Karpas-422 (cell line): ENCODE measurements around the gene KIF1B. TPM values are rescaled to one million over a fixed set of nuclear protein-coding genes. Genes with fewer than 3 reads are reported as not detected.

Source experiments
- DNase-seq: peaks from one replicate; pipeline ENCODE4 v3.0.0-alpha.2; 2015
- H2AFZ ChIP-seq: fragments of 200-600 bp; sonication (generic); 2 replicates; pipeline ENCODE4 v1.6.1; 2014; ENCODE audit warnings: antibody characterized with exemption, low read length, mixed read lengths
- H3K27ac ChIP-seq: fragments of 200-600 bp; sonication (generic); 2 replicates; pipeline ENCODE4 v1.5.1; 2014; ENCODE audit warnings: mild to moderate bottlenecking, low read length, moderate library complexity
- H3K27me3 ChIP-seq: fragments of 200-600 bp; sonication (generic); 2 replicates; pipeline ENCODE4 v1.6.1; 2014; ENCODE audit warnings: low read length, mixed read lengths
- H3K36me3 ChIP-seq: fragments of 200-600 bp; sonication (generic); 2 replicates; pipeline ENCODE4 v1.6.1; 2014; ENCODE audit warnings: low read length, mixed read lengths; ENCODE audit not compliant: insufficient read depth
- H3K4me1 ChIP-seq: fragments of 200-600 bp; sonication (generic); 2 replicates; pipeline ENCODE4 v1.6.1; 2014; ENCODE audit warnings: mild to moderate bottlenecking, low read length, mixed read lengths
- H3K4me2 ChIP-seq: fragments of 200-600 bp; sonication (generic); 2 replicates; pipeline ENCODE4 v1.6.1; 2014; ENCODE audit warnings: low read length, low read depth, mild to moderate bottlenecking; ENCODE audit not compliant: poor library complexity, severe bottlenecking
- H3K4me3 ChIP-seq: fragments of 200-600 bp; sonication (generic); 2 replicates; pipeline ENCODE4 v1.5.1; 2014; ENCODE audit warnings: mild to moderate bottlenecking, antibody characterized with exemption, low read length, mixed read lengths
- H3K79me2 ChIP-seq: fragments of 200-600 bp; sonication (generic); 2 replicates; pipeline ENCODE4 v1.6.1; 2014; ENCODE audit warnings: mild to moderate bottlenecking, low read length, mixed read lengths
- H3K9ac ChIP-seq: fragments of 200-600 bp; sonication (generic); 2 replicates; pipeline ENCODE4 v1.6.0; 2014; ENCODE audit warnings: low read length
- H3K9me2 ChIP-seq: fragments of 200-600 bp; sonication (generic), shearing (Covaris generic); replicated peaks from 2 replicates; pipeline ENCODE4 v1.6.0; 2014; ENCODE audit warnings: mild to moderate bottlenecking, low read length, moderate library complexity; ENCODE audit not compliant: insufficient read depth
- H3K9me3 ChIP-seq: fragments of 300-700, 200-600 bp; sonication (generic); 2 replicates; pipeline ENCODE4 v1.6.1; 2014; ENCODE audit warnings: low read length, mixed read lengths
- H4K20me1 ChIP-seq: fragments of 200-600 bp; sonication (generic); 2 replicates; pipeline ENCODE4 v1.6.1; 2014; ENCODE audit warnings: mild to moderate bottlenecking, antibody characterized with exemption, low read length, low read depth; ENCODE audit not compliant: insufficient read depth
- total RNA-seq: library from RNA; depleted of rRNA; stranded (reverse); fragments of >200 nt; shearing (Covaris generic); gene quantifications from 2 replicates; pipeline ENCODE4 v1.2.3, GENCODE V29; 2014; ENCODE audit warnings: low replicate concordance

KIF1B gene
- total RNA-seq, 1 experiment from 2014 or later: 3.7 TPM

DNA sequence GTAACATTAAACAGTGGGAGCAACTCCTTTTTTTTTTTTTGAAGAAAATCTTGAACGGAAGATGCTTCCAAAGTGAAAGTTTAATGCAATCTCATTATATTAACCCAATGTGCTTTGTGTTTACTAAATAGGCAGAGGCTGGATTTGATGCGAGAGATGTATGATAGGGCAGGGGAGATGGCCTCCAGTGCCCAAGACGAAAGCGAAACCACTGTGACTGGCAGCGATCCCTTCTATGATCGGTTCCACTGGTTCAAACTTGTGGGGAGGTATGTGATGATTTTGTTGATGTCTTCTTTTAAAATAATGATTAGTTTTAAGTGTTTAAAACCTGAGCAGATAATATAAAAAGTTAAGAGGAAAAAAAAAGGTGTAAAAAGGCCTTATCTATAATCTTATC, 114.3 kb downstream of the KIF1B start:
- Histone ChIP-seq H2AFZ (no peak overlapping the region), H3K27me3 (no peaks in the 10 kb centered on the region), H3K4me1 (peaks cover 4% of the 10 kb centered on the region; the same call in 1 of the 2 replicates), H3K79me2 (no peaks in the 10 kb centered on the region), H3K36me3 (no peaks in the 10 kb centered on the region), H3K4me2 (no peak overlapping the region), H4K20me1 (no peaks in the 10 kb centered on the region), H3K4me3 (no peak overlapping the region), H3K9me3 (no peaks in the 10 kb centered on the region), H3K9me2 (no peaks in the 10 kb centered on the region), H3K9ac (no peak overlapping the region), H3K27ac (no peak overlapping the region)
- DNase-seq: no peak

DNA sequence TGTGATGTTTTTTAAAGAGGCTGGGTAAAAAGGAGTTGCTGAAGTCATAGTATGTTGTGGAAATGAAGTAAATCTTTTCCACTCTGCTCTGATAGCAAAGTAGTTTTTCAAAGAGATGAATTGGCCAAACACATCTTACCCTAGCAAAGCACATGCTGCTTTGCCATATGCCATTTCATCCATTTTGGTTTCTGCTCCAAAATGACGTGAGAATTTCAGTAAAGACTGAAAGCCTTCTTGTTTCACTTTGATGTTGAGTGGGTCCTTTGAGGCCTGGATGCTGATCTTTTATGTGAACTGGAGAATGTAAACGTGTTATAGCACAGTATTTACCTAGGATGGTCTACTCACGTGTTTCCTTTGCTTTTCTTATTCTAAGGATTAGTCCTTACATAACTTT, 115.2 kb downstream of the KIF1B start:
- Histone ChIP-seq H3K4me3 (no peak overlapping the region), H3K9me3 (no peaks in the 10 kb centered on the region), H3K79me2 (no peaks in the 10 kb centered on the region), H2AFZ (no peak overlapping the region), H3K4me1 (no peaks in the 10 kb centered on the region), H3K27me3 (no peaks in the 10 kb centered on the region), H3K9ac (no peak overlapping the region), H3K4me2 (no peak overlapping the region), H4K20me1 (no peaks in the 10 kb centered on the region), H3K9me2 (no peaks in the 10 kb centered on the region), H3K36me3 (no peaks in the 10 kb centered on the region), H3K27ac (no peak overlapping the region)
- no peak for DNase-seq

DNA sequence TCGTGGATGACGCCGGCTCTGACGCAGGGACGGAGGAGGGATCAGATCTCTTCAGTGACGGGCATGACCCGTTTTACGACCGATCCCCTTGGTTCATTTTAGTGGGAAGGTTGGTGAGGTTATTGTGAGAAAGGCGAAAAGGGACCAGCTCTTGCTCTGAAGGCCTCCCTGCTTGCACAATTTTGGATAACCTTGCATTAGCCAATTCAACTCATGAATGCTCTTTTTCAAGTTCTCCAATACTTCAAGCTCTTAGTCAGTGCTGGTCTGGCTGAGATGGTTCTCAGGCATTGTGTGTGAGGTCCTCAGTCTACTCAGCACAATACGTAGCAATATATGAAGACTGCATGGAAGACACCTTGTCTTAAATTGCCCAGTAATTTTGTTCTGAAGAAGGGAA, 115.9 kb downstream of the KIF1B start:
- no peaks in the 10 kb centered on the region for H3K79me2 ChIP-seq
- no peak overlapping the region for H2AFZ ChIP-seq
- no peak overlapping the region for H3K27ac ChIP-seq
- H3K27me3 ChIP-seq: no peaks in the 10 kb centered on the region
- no peaks in the 10 kb centered on the region for H4K20me1 ChIP-seq
- no peaks in the 10 kb centered on the region for H3K9me3 ChIP-seq
- no peak overlapping the region for H3K4me3 ChIP-seq
- no peak overlapping the region for H3K4me2 ChIP-seq
- H3K36me3 ChIP-seq: no peaks in the 10 kb centered on the region
- H3K9ac ChIP-seq: no peak overlapping the region
- H3K4me1 ChIP-seq: no peaks in the 10 kb centered on the region
- DNase-seq: no peak
- H3K9me2 ChIP-seq: no peaks in the 10 kb centered on the region

DNA sequence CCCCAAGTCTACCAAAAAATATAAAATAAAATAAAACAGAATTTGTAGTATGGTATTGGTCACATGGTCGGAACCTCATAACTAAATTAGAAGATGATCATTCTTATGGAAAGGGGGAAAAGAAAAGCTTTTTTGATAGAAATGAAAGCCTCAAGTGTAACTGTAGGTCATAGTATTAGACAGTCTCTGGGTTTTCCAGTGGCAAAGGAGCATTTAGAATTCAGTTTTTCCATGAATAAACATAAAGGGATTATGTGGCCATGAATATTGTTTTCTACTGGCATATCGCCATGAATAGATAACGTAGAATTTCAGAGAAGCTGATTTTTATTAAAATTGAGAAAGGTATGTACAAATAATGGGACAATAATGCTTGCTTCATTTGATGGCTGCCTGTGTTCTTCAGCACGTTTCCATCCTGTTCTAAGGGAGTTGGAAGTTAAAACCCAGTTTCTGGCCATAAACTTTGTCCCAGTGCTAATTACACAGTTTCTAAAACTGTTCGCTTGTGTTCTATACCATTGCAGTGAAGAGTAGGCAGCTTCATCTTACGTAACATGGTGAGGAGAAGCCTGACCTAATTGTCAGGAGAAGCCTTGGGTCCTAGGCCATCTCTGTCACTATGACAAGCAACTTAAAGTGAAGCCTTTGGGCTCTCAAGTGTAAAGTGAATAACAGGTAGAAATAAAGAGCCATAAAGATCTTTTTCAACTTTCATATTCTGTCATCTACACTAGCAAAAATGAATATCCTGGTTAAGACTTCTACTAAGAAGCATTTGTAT, 118.0 kb downstream of the KIF1B start:
- H3K9me2 ChIP-seq: no peaks in the 10 kb centered on the region
- no peaks in the 10 kb centered on the region for H3K79me2 ChIP-seq
- no peaks in the 10 kb centered on the region for H3K36me3 ChIP-seq
- H3K9ac ChIP-seq: no peak overlapping the region
- no peak for DNase-seq
- H3K27ac ChIP-seq: no peak overlapping the region
- no peak overlapping the region for H3K4me2 ChIP-seq
- H3K27me3 ChIP-seq: no peaks in the 10 kb centered on the region
- H4K20me1 ChIP-seq: no peaks in the 10 kb centered on the region
- no peak overlapping the region for H3K4me3 ChIP-seq
- H2AFZ ChIP-seq: no peak overlapping the region
- H3K4me1 ChIP-seq: no peaks in the 10 kb centered on the region
- no peaks in the 10 kb centered on the region for H3K9me3 ChIP-seq

DNA sequence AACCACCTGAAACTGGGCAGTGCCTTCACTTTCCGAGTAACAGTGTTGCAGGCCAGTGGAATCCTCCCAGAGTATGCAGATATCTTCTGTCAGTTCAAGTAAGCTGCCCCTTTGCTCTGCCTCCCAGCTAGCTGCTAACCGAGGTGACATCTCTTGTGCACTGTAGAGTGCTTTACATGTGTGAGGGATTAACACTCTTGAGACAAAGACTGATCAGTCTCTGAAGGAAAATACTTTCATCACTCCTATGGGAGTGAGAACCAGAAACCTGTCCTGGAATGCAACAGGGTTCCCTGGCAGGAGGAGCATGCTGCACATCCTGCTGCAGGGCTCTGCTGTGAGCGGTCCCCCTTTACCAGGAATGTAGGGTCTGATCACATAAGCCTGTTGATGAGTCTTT, 127.1 kb downstream of the KIF1B start:
- Histone ChIP-seq H3K9ac (no peak overlapping the region), H3K4me3 (no peak overlapping the region), H3K9me3 (no peaks in the 10 kb centered on the region), H3K36me3 (no peaks in the 10 kb centered on the region), H3K79me2 (no peaks in the 10 kb centered on the region), H4K20me1 (no peaks in the 10 kb centered on the region), H3K27me3 (no peaks in the 10 kb centered on the region), H3K4me1 (no peaks in the 10 kb centered on the region), H2AFZ (no peak overlapping the region), H3K4me2 (no peak overlapping the region), H3K9me2 (no peaks in the 10 kb centered on the region), H3K27ac (no peak overlapping the region)
- no peak for DNase-seq

DNA sequence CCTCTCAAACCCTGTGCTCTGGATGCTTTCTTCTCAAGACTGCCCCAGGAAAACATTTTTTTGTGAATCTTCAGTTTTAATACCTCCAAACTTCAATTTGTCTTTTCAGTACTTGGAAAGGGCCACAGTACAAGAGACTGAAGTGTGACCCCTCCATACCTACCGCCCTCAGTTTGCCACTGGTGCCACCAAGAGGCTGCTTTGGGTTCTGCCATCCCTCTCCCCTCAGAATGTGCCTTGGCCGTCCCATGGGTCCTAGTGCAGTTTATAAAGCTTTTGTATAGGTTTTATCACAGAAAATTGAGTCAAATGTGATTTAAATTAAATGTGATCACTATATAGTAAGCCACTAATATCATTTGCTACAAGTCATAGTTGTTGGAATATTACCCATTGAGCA, 127.7 kb downstream of the KIF1B start:
- H2AFZ ChIP-seq: no peak overlapping the region
- H3K4me2 ChIP-seq: no peak overlapping the region
- no peaks in the 10 kb centered on the region for H3K79me2 ChIP-seq
- H3K27me3 ChIP-seq: no peaks in the 10 kb centered on the region
- H3K36me3 ChIP-seq: no peaks in the 10 kb centered on the region
- DNase-seq: peak; percentile 80
- H3K9me3 ChIP-seq: no peaks in the 10 kb centered on the region
- H4K20me1 ChIP-seq: no peaks in the 10 kb centered on the region
- no peak overlapping the region for H3K9ac ChIP-seq
- H3K4me3 ChIP-seq: no peak overlapping the region
- no peaks in the 10 kb centered on the region for H3K4me1 ChIP-seq
- no peaks in the 10 kb centered on the region for H3K9me2 ChIP-seq
- no peak overlapping the region for H3K27ac ChIP-seq

DNA sequence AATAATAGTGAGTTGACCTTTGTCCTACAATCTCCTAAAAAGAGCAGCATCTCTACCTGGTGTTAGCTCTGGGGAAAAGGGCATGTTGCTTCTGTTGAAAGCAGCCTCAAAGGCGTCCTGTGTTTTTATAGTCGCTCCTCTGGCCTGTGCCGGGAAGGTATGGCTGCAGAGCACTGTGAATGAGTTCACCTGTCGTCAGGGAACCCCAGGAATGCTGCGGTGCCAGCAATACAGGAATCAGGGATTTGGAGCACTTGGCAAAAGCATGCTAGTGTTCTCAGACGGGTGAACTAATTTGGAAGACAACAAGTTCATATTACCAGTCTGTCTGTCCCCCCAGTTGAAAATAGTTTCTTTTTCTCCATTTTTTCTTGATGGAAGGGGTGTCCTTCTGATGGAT, 128.2 kb downstream of the KIF1B start:
- Histone ChIP-seq H4K20me1 (no peaks in the 10 kb centered on the region), H3K9me2 (no peaks in the 10 kb centered on the region), H3K36me3 (no peaks in the 10 kb centered on the region), H3K9ac (no peak overlapping the region), H2AFZ (no peak overlapping the region), H3K9me3 (no peaks in the 10 kb centered on the region), H3K79me2 (no peaks in the 10 kb centered on the region), H3K4me1 (no peaks in the 10 kb centered on the region), H3K27ac (no peak overlapping the region), H3K27me3 (no peaks in the 10 kb centered on the region), H3K4me2 (no peak overlapping the region), H3K4me3 (no peak overlapping the region)
- no peak for DNase-seq

- Histone ChIP-seq H3K79me2 (no peaks in the 10 kb centered on the region), H3K4me1 (peaks cover 5% of the 10 kb centered on the region), H3K4me3 (no peak overlapping the region), H3K9ac (no peak overlapping the region), H3K27me3 (no peaks in the 10 kb centered on the region), H3K9me2 (no peaks in the 10 kb centered on the region), H3K4me2 (no peak overlapping the region), H3K27ac (no peak overlapping the region), H4K20me1 (no peaks in the 10 kb centered on the region), H3K36me3 (no peaks in the 10 kb centered on the region), H3K9me3 (no peaks in the 10 kb centered on the region), H2AFZ (no peak overlapping the region)
- no peak for DNase-seq
Measured at GRCh38 chr1:10339036-10339567, 128.7 kb downstream of the KIF1B start.
